Measurements from ENCODE around the gene SUMO3. TPM values are rescaled to one million over a fixed set of nuclear protein-coding genes. Genes with fewer than 3 reads are reported as not detected.

Gene SUMO3
- polyA plus RNA-seq, 1 donor (not counting 4 experiments of a cell fraction or from before 2014, with no cell fraction given), result 115 TPM

DNA sequence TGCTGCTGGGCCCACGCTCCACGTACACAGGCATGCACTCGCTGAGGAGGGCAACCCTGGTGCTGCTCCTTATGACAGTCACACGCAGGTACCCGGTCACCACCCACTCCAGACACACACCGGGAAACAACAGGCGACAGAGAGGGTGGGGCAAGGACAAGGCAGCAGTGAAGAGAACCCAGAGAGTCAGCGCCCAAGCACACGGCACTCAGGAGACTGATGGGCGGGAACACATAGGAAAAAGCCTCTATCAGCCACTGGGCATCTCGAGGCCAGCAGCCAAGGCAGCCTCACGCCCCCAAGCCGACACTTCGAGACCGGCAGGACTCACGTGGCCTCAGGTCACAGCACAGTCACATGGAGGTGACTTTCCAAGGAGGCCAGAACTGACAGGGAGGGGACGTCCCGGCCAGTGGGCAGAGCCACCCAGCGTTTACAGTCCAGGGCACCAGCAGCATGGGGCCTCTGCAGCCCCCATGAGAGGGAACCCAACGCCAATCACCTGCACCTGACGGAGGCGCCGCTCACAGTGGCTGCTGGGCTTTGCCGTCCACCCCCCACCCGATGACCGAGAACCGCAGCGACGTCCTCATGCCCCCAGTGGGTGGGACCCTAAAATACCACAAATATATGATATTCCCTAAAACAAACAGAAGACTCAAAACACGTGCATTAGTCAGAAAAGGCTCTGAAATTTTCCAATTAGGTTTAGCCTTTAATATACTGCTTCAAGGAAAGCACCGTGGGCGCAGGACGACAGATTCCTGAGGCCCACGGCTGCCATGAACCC is 35.9 kb upstream of the SUMO3 start:
- no peaks in the 10 kb centered on the region for H3K9me3 ChIP-seq (ENCODE audit: control insufficient read depth, low read depth, low read length)
- peaks cover 27% of the 10 kb centered on the region for H3K79me2 ChIP-seq (ENCODE audit: control insufficient read depth, insufficient read depth, low read length)
- peaks cover 37 to 49% of the 10 kb centered on the region in 2 experiments for H3K36me3 ChIP-seq (ENCODE audit: control insufficient read depth in 2 of 2, extremely low read depth in 1 of 2, insufficient read depth in 2 of 2, low read length in 2 of 2)
- dilution Hi-C loops (cut with MboI; ENCODE audit: extremely low pct_ligation_motif_present, low sequenced_read_pairs), result no loop called here
- no peak overlapping the region for H3K27ac ChIP-seq (ENCODE audit: control insufficient read depth, insufficient read depth, low read length)
- no peak overlapping the region for H3K4me3 ChIP-seq (ENCODE audit: control insufficient read depth in 2 of 3, extremely low read depth in 1 of 3, insufficient read depth in 2 of 3, low read depth in 1 of 3, low read length in 3 of 3)
- no peak for TF ChIP-seq CTCF (optimal IDR thresholded peaks at IDR 0.05 in 1 of 3, IDR thresholded peaks at IDR 0.05 in 1 of 3, conservative IDR thresholded peaks at IDR 0.05 in 1 of 3; ENCODE audit: extremely low read depth in 1 of 3, insufficient read depth in 2 of 3, low read length in 3 of 3)
- TF ChIP-seq EZH2 (IDR thresholded peaks at IDR 0.05; ENCODE audit: low read length), result no peak
- DNase-seq (ENCODE audit: low read depth, low spot score), result no peak
- no peak overlapping the region for H3K9ac ChIP-seq (ENCODE audit: control insufficient read depth, extremely low read depth, insufficient read depth, low read length)
- FAIRE-seq, result no peak
- peaks cover under 1% of the 10 kb centered on the region for H3K9me1 ChIP-seq (ENCODE audit: control insufficient read depth, extremely low read depth, insufficient read depth, low read length)
- H4K20me1 ChIP-seq (ENCODE audit: control insufficient read depth, extremely low read depth, insufficient read depth, low read length), result peaks cover 3% of the 10 kb centered on the region
- no peak overlapping the region for H2AFZ ChIP-seq (ENCODE audit: control insufficient read depth, low read length)
- no peaks in the 10 kb centered on the region for H3K27me3 ChIP-seq (ENCODE audit: control insufficient read depth, extremely low read depth, insufficient read depth, low read length)
- H3K4me2 ChIP-seq (ENCODE audit: control insufficient read depth, extremely low read depth, insufficient read depth, low read depth, low read length), result no peak overlapping the region
- peaks cover 7% of the 10 kb centered on the region for H3K4me1 ChIP-seq (ENCODE audit: control insufficient read depth, extremely low read depth, insufficient read depth, low read length)

- peaks cover 3% of the 10 kb centered on the region for H4K20me1 ChIP-seq (ENCODE audit: control insufficient read depth, extremely low read depth, insufficient read depth, low read length)
- H3K27ac ChIP-seq (ENCODE audit: control insufficient read depth, insufficient read depth, low read length), result no peak overlapping the region
- dilution Hi-C loops (cut with MboI; ENCODE audit: extremely low pct_ligation_motif_present, low sequenced_read_pairs), result no loop called here
- no peak overlapping the region for H3K4me3 ChIP-seq (ENCODE audit: control insufficient read depth in 2 of 3, extremely low read depth in 1 of 3, insufficient read depth in 2 of 3, low read depth in 1 of 3, low read length in 3 of 3)
- H3K9ac ChIP-seq (ENCODE audit: control insufficient read depth, extremely low read depth, insufficient read depth, low read length), result no peak overlapping the region
- no peaks in the 10 kb centered on the region for H3K9me3 ChIP-seq (ENCODE audit: control insufficient read depth, low read depth, low read length)
- no peak for FAIRE-seq
- TF ChIP-seq EZH2 (IDR thresholded peaks at IDR 0.05; ENCODE audit: low read length) (no peak), CTCF (optimal IDR thresholded peaks at IDR 0.05 in 1 of 3, IDR thresholded peaks at IDR 0.05 in 1 of 3, conservative IDR thresholded peaks at IDR 0.05 in 1 of 3; ENCODE audit: extremely low read depth in 1 of 3, insufficient read depth in 2 of 3, low read length in 3 of 3) (no peak)
- DNase-seq (ENCODE audit: low read depth, low spot score), result no peak
- peaks cover 14% of the 10 kb centered on the region for H3K79me2 ChIP-seq (ENCODE audit: control insufficient read depth, insufficient read depth, low read length)
- H3K4me1 ChIP-seq (ENCODE audit: control insufficient read depth, extremely low read depth, insufficient read depth, low read length), result peaks cover 7% of the 10 kb centered on the region
- peaks cover 34 to 40% of the 10 kb centered on the region in 2 experiments for H3K36me3 ChIP-seq (ENCODE audit: control insufficient read depth in 2 of 2, extremely low read depth in 1 of 2, insufficient read depth in 2 of 2, low read length in 2 of 2)
- no peak overlapping the region for H3K4me2 ChIP-seq (ENCODE audit: control insufficient read depth, extremely low read depth, insufficient read depth, low read depth, low read length)
- H2AFZ ChIP-seq (ENCODE audit: control insufficient read depth, low read length), result no peak overlapping the region
- H3K27me3 ChIP-seq (ENCODE audit: control insufficient read depth, extremely low read depth, insufficient read depth, low read length), result no peaks in the 10 kb centered on the region
- no peaks in the 10 kb centered on the region for H3K9me1 ChIP-seq (ENCODE audit: control insufficient read depth, extremely low read depth, insufficient read depth, low read length)
Observed at GRCh38 chr21:44850905-44851657, 33.2 kb upstream of the SUMO3 start.
